C4-2B (cell line): ENCODE results near the gene ANKRD52.

Source experiments
- ZFX ChIP-seq: fragments of 450-650 bp; IDR thresholded peaks from 2 replicates; pipeline ENCODE4 v1.6.1; 2017
- TF ChIP-seq, protein P1 (sequence below): fragments of 450-650 bp; conservative IDR thresholded peaks from 2 replicates; pipeline ENCODE4 v1.5.1; 2017; ENCODE audit warnings: mild to moderate bottlenecking

GRCh38 chr12:56282579-56282978, 24.4 kb upstream of the ANKRD52 start:
- TF ChIP-seq, protein P1, sequence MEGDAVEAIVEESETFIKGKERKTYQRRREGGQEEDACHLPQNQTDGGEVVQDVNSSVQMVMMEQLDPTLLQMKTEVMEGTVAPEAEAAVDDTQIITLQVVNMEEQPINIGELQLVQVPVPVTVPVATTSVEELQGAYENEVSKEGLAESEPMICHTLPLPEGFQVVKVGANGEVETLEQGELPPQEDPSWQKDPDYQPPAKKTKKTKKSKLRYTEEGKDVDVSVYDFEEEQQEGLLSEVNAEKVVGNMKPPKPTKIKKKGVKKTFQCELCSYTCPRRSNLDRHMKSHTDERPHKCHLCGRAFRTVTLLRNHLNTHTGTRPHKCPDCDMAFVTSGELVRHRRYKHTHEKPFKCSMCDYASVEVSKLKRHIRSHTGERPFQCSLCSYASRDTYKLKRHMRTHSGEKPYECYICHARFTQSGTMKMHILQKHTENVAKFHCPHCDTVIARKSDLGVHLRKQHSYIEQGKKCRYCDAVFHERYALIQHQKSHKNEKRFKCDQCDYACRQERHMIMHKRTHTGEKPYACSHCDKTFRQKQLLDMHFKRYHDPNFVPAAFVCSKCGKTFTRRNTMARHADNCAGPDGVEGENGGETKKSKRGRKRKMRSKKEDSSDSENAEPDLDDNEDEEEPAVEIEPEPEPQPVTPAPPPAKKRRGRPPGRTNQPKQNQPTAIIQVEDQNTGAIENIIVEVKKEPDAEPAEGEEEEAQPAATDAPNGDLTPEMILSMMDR: no peak
- no peak for TF ChIP-seq ZFX
